MM.1S (cell line): ENCODE results near the gene LAYN.

Source experiments
- EZH2 ChIP-seq: fragments of 300-600 bp; sonication (generic); optimal IDR thresholded peaks from 2 replicates; pipeline ENCODE3; 2017; ENCODE audit warnings: low read depth, mild to moderate bottlenecking, antibody characterized with exemption, low read length, mixed read lengths
- EZH2phosphoT487 ChIP-seq: fragments of 300-600 bp; sonication (generic); IDR thresholded peaks from 2 replicates; pipeline ENCODE4 v1.6.1; 2018; ENCODE audit warnings: antibody characterized with exemption, low read length
- TF ChIP-seq, protein P1 (sequence below): fragments of 300-600 bp; sonication (generic); IDR thresholded peaks from 2 replicates; pipeline ENCODE4 v1.5.1; 2016; ENCODE audit warnings: antibody characterized with exemption, low read length, mixed read lengths

DNA sequence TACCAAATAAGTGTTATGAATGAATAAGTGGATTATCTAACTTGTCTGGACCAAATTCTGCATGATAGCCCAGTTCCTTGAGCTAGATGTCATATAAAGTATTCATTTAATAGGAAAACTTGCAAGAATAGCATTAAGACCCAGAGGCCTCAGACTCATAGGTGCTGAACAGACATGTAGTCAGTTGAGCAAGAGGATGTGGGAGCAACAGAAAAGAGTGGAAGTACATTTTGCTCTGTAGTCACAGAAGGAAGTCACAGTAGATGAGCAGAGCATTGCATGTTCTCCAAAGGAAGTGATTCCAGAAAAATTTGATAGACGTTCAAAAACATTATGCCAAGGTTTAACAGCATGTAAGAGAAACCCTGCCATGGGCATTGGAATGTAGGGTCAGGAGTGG lies 16.5 kb upstream of the LAYN start:
- no peak for TF ChIP-seq EZH2
- TF ChIP-seq, protein P1, sequence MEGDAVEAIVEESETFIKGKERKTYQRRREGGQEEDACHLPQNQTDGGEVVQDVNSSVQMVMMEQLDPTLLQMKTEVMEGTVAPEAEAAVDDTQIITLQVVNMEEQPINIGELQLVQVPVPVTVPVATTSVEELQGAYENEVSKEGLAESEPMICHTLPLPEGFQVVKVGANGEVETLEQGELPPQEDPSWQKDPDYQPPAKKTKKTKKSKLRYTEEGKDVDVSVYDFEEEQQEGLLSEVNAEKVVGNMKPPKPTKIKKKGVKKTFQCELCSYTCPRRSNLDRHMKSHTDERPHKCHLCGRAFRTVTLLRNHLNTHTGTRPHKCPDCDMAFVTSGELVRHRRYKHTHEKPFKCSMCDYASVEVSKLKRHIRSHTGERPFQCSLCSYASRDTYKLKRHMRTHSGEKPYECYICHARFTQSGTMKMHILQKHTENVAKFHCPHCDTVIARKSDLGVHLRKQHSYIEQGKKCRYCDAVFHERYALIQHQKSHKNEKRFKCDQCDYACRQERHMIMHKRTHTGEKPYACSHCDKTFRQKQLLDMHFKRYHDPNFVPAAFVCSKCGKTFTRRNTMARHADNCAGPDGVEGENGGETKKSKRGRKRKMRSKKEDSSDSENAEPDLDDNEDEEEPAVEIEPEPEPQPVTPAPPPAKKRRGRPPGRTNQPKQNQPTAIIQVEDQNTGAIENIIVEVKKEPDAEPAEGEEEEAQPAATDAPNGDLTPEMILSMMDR = no peak
- TF ChIP-seq EZH2phosphoT487 = no peak
